ENCODE results near the gene HSPA13.
"Not testable (repeated sequence)": the region's sequence is repeated elsewhere in the genome, so short reads cannot be mapped to it uniquely, and the experiment has no call there.

Gene HSPA13

GRCh38 chr21:14382835-14383595 lies at the start of gene HSPA13:
Gene HSPA13 (minus strand): TSS chr21:14383146. CDS start chr21:14383119, 27 bp downstream.
- peak; percentile 99 for DNase-seq

GRCh38 chr21:14418920-14419319 lies 36.0 kb upstream of the HSPA13 start:
- no peak for DNase-seq

GRCh38 chr21:14414932-14415508 lies 32.1 kb upstream of the HSPA13 start:
- DNase-seq = no peak

- no peak for DNase-seq
Observed at GRCh38 chr21:14405962-14406361, 23.0 kb upstream of the HSPA13 start.

- no peak for DNase-seq
Observed at GRCh38 chr21:14405225-14405624, 22.3 kb upstream of the HSPA13 start.

- no peak for DNase-seq
Observed at GRCh38 chr21:14403681-14404318, 20.9 kb upstream of the HSPA13 start.

GRCh38 chr21:14401217-14401616 lies 18.3 kb upstream of the HSPA13 start:
- DNase-seq = no peak

- DNase-seq = no peak
Observed at GRCh38 chr21:14388282-14388681, 5.3 kb upstream of the HSPA13 start.

GRCh38 chr21:14384453-14384852 lies 1.5 kb upstream of the HSPA13 start:
- DNase-seq = no peak

- DNase-seq = peak; percentile 41
Observed at GRCh38 chr21:14383596-14384180, 742 bp upstream of the HSPA13 start.

GRCh38 chr21:14382486-14382834 lies 486 bp downstream of the HSPA13 start:
- peak; percentile 48 for DNase-seq

GRCh38 chr21:14376854-14377253 lies 6.1 kb downstream of the HSPA13 start:
- DNase-seq = no peak

GRCh38 chr21:14366998-14367397 lies 15.9 kb downstream of the HSPA13 start:
- no peak for DNase-seq

- DNase-seq = no peak
Observed at GRCh38 chr21:14361958-14362357, 21.0 kb downstream of the HSPA13 start.

- DNase-seq = no peak
Observed at GRCh38 chr21:14358775-14359174, 24.2 kb downstream of the HSPA13 start.

- no peak for DNase-seq
Observed at GRCh38 chr21:14356746-14357145, 26.2 kb downstream of the HSPA13 start.

GRCh38 chr21:14354515-14354914 lies 28.4 kb downstream of the HSPA13 start:
- no peak for DNase-seq

GRCh38 chr21:14353726-14354125 lies 29.2 kb downstream of the HSPA13 start:
- no peak for DNase-seq

- DNase-seq = no peak
Observed at GRCh38 chr21:14353231-14353630, 29.7 kb downstream of the HSPA13 start.

GRCh38 chr21:14327346-14327745 lies 55.6 kb downstream of the HSPA13 start:
- DNase-seq = not testable (repeated sequence)

GRCh38 chr21:14325595-14325994 lies 57.4 kb downstream of the HSPA13 start:
- DNase-seq = no peak

All from DMS79 treated with DMSO at 0.1 percent for 48 hours (cell line).